ENCODE results near the gene NDUFAF7. TPM values are rescaled to one million over a fixed set of nuclear protein-coding genes. Genes with fewer than 3 reads are reported as not detected.
"Not testable (repeated sequence)": the region's sequence is repeated elsewhere in the genome, so short reads cannot be mapped to it uniquely, and the experiment has no call there.

Gene NDUFAF7
- total RNA-seq, 1 experiment from 2014 or later, result 13.2 TPM

DNA sequence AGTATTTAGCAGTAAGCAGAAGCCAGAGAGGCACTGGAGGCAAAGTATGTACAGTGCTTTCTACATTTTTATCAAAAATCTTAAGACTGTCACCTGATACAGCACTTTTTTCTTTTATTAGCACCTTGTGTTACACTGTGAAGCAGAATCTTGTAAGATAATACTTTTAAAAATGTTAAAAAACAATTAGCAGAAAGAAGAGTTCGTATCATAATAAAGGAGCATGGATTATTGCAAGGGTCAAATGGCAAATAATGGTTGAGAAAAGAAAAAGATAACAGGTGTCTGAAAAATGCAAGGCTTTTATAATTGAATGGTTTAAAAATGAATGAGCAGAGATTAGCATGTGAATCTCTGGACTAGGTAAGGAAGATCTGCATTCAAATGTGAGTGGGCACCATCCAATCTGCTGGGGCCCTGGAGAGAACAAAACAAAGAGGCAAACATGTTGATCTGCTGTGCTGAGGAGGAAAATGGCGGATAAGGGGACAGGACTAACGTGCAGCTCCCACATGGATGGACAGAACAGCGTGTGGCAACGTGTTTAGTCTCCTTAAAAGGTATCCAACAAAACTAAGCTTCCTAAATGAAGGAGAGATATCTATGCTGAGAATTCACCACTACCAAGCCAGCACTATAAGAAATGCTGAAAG is 25.6 kb upstream of the NDUFAF7 start:
- H3K4me1 ChIP-seq (ENCODE audit: insufficient read depth, low read length), result no peaks in the 10 kb centered on the region
- no peaks in the 10 kb centered on the region for H3K9me2 ChIP-seq (replicated peaks; ENCODE audit: low read length)
- POLR2A ChIA-PET (ENCODE audit: unreplicated experiment), result no interaction called here
- ATAC-seq, result no peak
- H4K20me1 ChIP-seq (ENCODE audit: low read length), result peaks cover 6% of the 10 kb centered on the region; the same call in 1 of the 2 replicates
- TF ChIP-seq, protein P1, sequence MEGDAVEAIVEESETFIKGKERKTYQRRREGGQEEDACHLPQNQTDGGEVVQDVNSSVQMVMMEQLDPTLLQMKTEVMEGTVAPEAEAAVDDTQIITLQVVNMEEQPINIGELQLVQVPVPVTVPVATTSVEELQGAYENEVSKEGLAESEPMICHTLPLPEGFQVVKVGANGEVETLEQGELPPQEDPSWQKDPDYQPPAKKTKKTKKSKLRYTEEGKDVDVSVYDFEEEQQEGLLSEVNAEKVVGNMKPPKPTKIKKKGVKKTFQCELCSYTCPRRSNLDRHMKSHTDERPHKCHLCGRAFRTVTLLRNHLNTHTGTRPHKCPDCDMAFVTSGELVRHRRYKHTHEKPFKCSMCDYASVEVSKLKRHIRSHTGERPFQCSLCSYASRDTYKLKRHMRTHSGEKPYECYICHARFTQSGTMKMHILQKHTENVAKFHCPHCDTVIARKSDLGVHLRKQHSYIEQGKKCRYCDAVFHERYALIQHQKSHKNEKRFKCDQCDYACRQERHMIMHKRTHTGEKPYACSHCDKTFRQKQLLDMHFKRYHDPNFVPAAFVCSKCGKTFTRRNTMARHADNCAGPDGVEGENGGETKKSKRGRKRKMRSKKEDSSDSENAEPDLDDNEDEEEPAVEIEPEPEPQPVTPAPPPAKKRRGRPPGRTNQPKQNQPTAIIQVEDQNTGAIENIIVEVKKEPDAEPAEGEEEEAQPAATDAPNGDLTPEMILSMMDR (conservative IDR thresholded peaks at IDR 0.05; ENCODE audit: low read depth, low read length), result no peak
- no peak for TF ChIP-seq EZH2 (IDR thresholded peaks at IDR 0.05; ENCODE audit: low read length, unreplicated experiment)
- TF ChIP-seq EZH2phosphoT487 (IDR thresholded peaks at IDR 0.05; ENCODE audit: borderline replicate concordance, low read length), result no peak
- H2AFZ ChIP-seq (ENCODE audit: low read length), result no peak overlapping the region
- no peak overlapping the region for H3K4me3 ChIP-seq (ENCODE audit: low read length)
- DNase-seq, result no peak
- peaks cover 85% of the 10 kb centered on the region for H3K36me3 ChIP-seq (ENCODE audit: low read depth, low read length)
- H3K27ac ChIP-seq (ENCODE audit: low read length), result no peak overlapping the region
- H3K27me3 ChIP-seq (ENCODE audit: low read length), result no peaks in the 10 kb centered on the region
- no peak overlapping the region for H3K4me2 ChIP-seq (ENCODE audit: low read length)
- CTCF ChIA-PET, result no interaction called here
- H3K9me3 ChIP-seq (ENCODE audit: low read length), result no peaks in the 10 kb centered on the region
- H3K9ac ChIP-seq (ENCODE audit: low read length), result no peak overlapping the region
- no TSS peak for BruUV-seq (replicated peaks)
- intact Hi-C loops (cut with micrococcal nuclease), result no loop called here
- H3K79me2 ChIP-seq (ENCODE audit: low read length), result peaks cover 57% of the 10 kb centered on the region
- H3F3A ChIP-seq (ENCODE audit: low read length, unreplicated experiment), result no peaks in the 10 kb centered on the region

DNA sequence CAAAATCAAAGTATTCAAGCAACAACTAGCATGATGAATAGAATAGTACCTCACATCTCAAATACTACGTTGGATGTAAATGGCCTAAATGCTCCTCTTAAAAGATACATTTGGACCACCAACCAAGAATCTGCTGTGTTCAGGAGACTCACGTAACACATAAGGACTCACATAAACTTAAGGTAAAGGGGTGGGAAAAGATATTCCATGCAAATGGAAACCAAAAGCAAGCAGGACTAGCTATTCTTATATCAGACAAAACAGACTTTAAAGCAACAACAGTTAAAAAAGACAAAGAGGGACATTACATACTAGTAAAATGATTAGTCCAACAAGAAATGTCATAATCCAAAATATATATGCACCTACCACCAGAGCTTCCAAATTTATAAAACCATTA is 24.7 kb upstream of the NDUFAF7 start:
- peaks cover 85% of the 10 kb centered on the region for H3K36me3 ChIP-seq (ENCODE audit: low read depth, low read length)
- H3K4me1 ChIP-seq (ENCODE audit: insufficient read depth, low read length); H3F3A ChIP-seq (ENCODE audit: low read length, unreplicated experiment); CTCF ChIA-PET; H3K4me2 ChIP-seq (ENCODE audit: low read length); H3K9me2 ChIP-seq (replicated peaks; ENCODE audit: low read length); H3K27ac ChIP-seq (ENCODE audit: low read length); intact Hi-C loops (cut with micrococcal nuclease); H3K4me3 ChIP-seq (ENCODE audit: low read length); H3K9me3 ChIP-seq (ENCODE audit: low read length); H4K20me1 ChIP-seq (ENCODE audit: low read length); DNase-seq; H2AFZ ChIP-seq (ENCODE audit: low read length); H3K27me3 ChIP-seq (ENCODE audit: low read length); H3K9ac ChIP-seq (ENCODE audit: low read length); ATAC-seq; BruUV-seq (replicated peaks): not testable (repeated sequence)
- H3K79me2 ChIP-seq (ENCODE audit: low read length), result peaks cover 57% of the 10 kb centered on the region
- POLR2A ChIA-PET (ENCODE audit: unreplicated experiment), result interaction anchor here (0.6 kb wide), 1 partner anchor 8 kb away, joined by 14 read pairs; no protein-coding TSS in a partner anchor

DNA sequence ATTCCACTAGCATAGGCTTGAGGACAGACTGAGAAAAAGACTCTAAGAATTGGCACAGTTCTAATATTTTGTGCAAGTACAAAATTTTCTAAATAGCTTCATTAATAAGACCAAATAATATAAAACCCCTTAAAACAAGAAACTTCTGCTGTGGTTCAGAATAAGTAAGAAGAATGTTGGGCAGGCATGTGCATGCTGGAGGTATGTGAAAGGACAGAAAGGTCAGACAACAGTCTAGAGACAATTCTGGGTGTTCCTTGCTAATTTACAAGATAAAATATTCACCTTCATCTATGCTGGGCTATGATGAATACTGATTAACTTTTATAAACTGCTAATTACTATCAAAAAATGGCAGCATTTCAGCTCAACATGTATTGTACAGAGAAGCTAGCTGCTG is 20.2 kb upstream of the NDUFAF7 start:
- no peaks in the 10 kb centered on the region for H4K20me1 ChIP-seq (ENCODE audit: low read length)
- no peaks in the 10 kb centered on the region for H3K4me1 ChIP-seq (ENCODE audit: insufficient read depth, low read length)
- H3K4me3 ChIP-seq (ENCODE audit: low read length), result no peak overlapping the region
- H3K9me3 ChIP-seq (ENCODE audit: low read length), result no peaks in the 10 kb centered on the region
- no TSS peak for BruUV-seq (replicated peaks)
- peaks cover 91% of the 10 kb centered on the region for H3K36me3 ChIP-seq (ENCODE audit: low read depth, low read length)
- TF ChIP-seq, protein P1 (conservative IDR thresholded peaks at IDR 0.05; ENCODE audit: low read depth, low read length), result no peak
- TF ChIP-seq EZH2 (IDR thresholded peaks at IDR 0.05; ENCODE audit: low read length, unreplicated experiment) (no peak), EZH2phosphoT487 (IDR thresholded peaks at IDR 0.05; ENCODE audit: borderline replicate concordance, low read length) (no peak)
- H3K27ac ChIP-seq (ENCODE audit: low read length), result no peak overlapping the region
- ChIA-PET POLR2A (ENCODE audit: unreplicated experiment) (interaction anchor here (0.6 kb wide), 1 partner anchor 21 kb away, joined by 3 read pairs; no protein-coding TSS in a partner anchor), CTCF (interaction anchor here (0.6 kb wide), 1 partner anchor 54 kb away, joined by 3 read pairs; the partner anchor contains the start of gene EIF2AK2)
- no peak overlapping the region for H2AFZ ChIP-seq (ENCODE audit: low read length)
- H3F3A ChIP-seq (ENCODE audit: low read length, unreplicated experiment), result no peaks in the 10 kb centered on the region
- H3K27me3 ChIP-seq (ENCODE audit: low read length), result no peaks in the 10 kb centered on the region
- H3K9ac ChIP-seq (ENCODE audit: low read length), result no peak overlapping the region
- no peaks in the 10 kb centered on the region for H3K9me2 ChIP-seq (replicated peaks; ENCODE audit: low read length)
- DNase-seq, result no peak
- peaks cover 35% of the 10 kb centered on the region for H3K79me2 ChIP-seq (ENCODE audit: low read length)
- no peak for ATAC-seq
- intact Hi-C loops (cut with micrococcal nuclease), result loop anchor here (5.0 kb wide), 1 partner anchor 44 kb away; no protein-coding TSS in a partner anchor
- H3K4me2 ChIP-seq (ENCODE audit: low read length), result no peak overlapping the region
